ENCODE measurements around the gene DNAJC28. TPM values are rescaled to one million over a fixed set of nuclear protein-coding genes. Genes with fewer than 3 reads are reported as not detected.
"Not testable (repeated sequence)": the region's sequence is repeated elsewhere in the genome, so short reads cannot be mapped to it uniquely, and the experiment has no call there.

Gene DNAJC28
- total RNA-seq, 1 experiment from 2014 or later: 1.5 TPM

DNA sequence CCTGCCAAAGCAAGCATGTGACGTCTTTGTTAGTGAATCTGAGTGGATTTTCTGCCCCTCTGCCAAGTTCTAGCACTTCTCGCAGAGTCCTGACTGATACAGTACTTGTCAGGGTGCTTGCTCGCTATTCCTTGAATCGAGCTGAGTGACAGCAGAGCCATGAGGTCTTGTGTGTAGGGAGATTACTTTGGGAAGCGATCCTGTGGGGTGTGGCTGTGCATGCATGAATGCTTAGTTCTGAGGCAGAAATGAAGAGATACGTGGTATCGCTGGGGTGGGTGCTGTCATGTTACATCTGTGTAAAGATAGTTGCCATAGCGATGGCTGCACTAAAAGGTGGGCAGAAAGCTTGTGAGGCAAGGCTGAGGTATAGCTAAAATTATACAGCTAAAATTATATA is 19.3 kb upstream of the DNAJC28 start:
- DNase-seq (ENCODE audit: low read depth, low spot score) (no peak), ATAC-seq (no peak)
- in situ Hi-C loops (cut with HindIII; ENCODE audit: low pct_unique_long_range_greater_than_20kb, low sequenced_read_pairs) (no loop called here), intact Hi-C loops (cut with micrococcal nuclease; ENCODE audit: unreplicated experiment) (no loop called here)
- ChIA-PET POLR2A (no interaction called here), CTCF (no interaction called here)
- Histone ChIP-seq H3K4me1 (ENCODE audit: control insufficient read depth, insufficient read depth, low read length) (no peaks in the 10 kb centered on the region), H3K27me3 (ENCODE audit: control insufficient read depth, insufficient read depth, low read length) (no peaks in the 10 kb centered on the region), H3K9me3 (ENCODE audit: control insufficient read depth, insufficient read depth, low read depth, low read length) (no peaks in the 10 kb centered on the region), H3K4me3 (ENCODE audit: low read depth in 2 of 2, low read length in 2 of 2) (no peak overlapping the region), H3K27ac (ENCODE audit: low read length) (no peak overlapping the region), H3K36me3 (ENCODE audit: control insufficient read depth, insufficient read depth, low read length) (peaks cover 11% of the 10 kb centered on the region)
- TF ChIP-seq, protein P1, sequence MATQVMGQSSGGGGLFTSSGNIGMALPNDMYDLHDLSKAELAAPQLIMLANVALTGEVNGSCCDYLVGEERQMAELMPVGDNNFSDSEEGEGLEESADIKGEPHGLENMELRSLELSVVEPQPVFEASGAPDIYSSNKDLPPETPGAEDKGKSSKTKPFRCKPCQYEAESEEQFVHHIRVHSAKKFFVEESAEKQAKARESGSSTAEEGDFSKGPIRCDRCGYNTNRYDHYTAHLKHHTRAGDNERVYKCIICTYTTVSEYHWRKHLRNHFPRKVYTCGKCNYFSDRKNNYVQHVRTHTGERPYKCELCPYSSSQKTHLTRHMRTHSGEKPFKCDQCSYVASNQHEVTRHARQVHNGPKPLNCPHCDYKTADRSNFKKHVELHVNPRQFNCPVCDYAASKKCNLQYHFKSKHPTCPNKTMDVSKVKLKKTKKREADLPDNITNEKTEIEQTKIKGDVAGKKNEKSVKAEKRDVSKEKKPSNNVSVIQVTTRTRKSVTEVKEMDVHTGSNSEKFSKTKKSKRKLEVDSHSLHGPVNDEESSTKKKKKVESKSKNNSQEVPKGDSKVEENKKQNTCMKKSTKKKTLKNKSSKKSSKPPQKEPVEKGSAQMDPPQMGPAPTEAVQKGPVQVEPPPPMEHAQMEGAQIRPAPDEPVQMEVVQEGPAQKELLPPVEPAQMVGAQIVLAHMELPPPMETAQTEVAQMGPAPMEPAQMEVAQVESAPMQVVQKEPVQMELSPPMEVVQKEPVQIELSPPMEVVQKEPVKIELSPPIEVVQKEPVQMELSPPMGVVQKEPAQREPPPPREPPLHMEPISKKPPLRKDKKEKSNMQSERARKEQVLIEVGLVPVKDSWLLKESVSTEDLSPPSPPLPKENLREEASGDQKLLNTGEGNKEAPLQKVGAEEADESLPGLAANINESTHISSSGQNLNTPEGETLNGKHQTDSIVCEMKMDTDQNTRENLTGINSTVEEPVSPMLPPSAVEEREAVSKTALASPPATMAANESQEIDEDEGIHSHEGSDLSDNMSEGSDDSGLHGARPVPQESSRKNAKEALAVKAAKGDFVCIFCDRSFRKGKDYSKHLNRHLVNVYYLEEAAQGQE (IDR thresholded peaks at IDR 0.05; ENCODE audit: insufficient read depth in 1 of 2, low read depth in 2 of 2, low read length in 1 of 2): no peak
- TF ChIP-seq, protein P2, sequence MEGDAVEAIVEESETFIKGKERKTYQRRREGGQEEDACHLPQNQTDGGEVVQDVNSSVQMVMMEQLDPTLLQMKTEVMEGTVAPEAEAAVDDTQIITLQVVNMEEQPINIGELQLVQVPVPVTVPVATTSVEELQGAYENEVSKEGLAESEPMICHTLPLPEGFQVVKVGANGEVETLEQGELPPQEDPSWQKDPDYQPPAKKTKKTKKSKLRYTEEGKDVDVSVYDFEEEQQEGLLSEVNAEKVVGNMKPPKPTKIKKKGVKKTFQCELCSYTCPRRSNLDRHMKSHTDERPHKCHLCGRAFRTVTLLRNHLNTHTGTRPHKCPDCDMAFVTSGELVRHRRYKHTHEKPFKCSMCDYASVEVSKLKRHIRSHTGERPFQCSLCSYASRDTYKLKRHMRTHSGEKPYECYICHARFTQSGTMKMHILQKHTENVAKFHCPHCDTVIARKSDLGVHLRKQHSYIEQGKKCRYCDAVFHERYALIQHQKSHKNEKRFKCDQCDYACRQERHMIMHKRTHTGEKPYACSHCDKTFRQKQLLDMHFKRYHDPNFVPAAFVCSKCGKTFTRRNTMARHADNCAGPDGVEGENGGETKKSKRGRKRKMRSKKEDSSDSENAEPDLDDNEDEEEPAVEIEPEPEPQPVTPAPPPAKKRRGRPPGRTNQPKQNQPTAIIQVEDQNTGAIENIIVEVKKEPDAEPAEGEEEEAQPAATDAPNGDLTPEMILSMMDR (IDR thresholded peaks at IDR 0.05): no peak
- TF ChIP-seq TCF7L2 (IDR thresholded peaks at IDR 0.05; ENCODE audit: low read depth, low read length): no peak
- no peak for TF ChIP-seq POLR2AphosphoS5 (IDR thresholded peaks at IDR 0.05; ENCODE audit: low read depth, low read length)
- no peak for TF ChIP-seq SIN3A (IDR thresholded peaks at IDR 0.05; ENCODE audit: borderline replicate concordance, insufficient read depth, low read depth, low read length)
- BruUV-seq (replicated peaks): no TSS peak

DNA sequence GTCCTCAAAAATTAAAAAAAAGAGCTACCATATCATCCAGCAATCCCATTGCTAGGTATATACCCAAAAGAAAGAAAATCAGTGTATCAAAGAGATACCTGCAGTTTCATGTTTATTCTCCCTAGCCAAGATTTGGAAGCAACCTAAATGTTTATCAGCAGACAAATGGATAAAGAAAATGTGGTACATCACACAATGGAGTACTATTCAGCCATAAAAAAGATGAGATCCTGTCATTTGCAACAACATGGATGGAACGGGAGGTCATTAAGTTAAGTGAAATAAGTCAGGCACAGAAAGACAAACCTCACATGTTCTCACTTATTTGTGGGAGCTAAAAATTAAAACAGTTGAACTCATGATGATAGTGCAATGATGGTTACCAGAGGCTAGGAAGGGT is 15.5 kb upstream of the DNAJC28 start:
- H3K9me3 ChIP-seq (ENCODE audit: control insufficient read depth, insufficient read depth, low read depth, low read length); ATAC-seq; in situ Hi-C loops (cut with HindIII; ENCODE audit: low pct_unique_long_range_greater_than_20kb, low sequenced_read_pairs); H3K27ac ChIP-seq (ENCODE audit: low read length); H3K4me1 ChIP-seq (ENCODE audit: control insufficient read depth, insufficient read depth, low read length); DNase-seq (ENCODE audit: low read depth, low spot score); CTCF ChIA-PET; H3K4me3 ChIP-seq (ENCODE audit: low read depth in 2 of 2, low read length in 2 of 2); intact Hi-C loops (cut with micrococcal nuclease; ENCODE audit: unreplicated experiment); H3K27me3 ChIP-seq (ENCODE audit: control insufficient read depth, insufficient read depth, low read length); BruUV-seq (replicated peaks); POLR2A ChIA-PET: not testable (repeated sequence)
- peaks cover 13% of the 10 kb centered on the region for H3K36me3 ChIP-seq (ENCODE audit: control insufficient read depth, insufficient read depth, low read length)

DNA sequence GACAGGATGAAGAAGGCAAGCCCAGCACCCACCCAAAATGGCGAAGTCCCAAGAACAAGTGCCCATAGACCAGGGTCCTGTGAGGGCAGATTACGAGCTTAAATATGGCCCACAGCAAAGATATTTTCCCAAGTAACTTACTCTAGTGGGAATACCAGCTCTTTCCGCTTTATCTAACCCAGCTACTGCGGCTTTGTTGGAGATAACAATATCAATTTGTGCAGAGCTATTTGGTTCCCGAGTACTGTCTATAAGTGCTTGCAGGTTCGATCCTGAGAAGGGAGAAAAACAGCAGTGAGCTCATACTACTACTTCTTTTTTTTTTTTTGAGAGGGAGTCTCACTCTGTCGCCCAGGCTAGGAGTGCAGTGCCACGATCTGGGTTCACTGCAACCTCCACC is 14.3 kb upstream of the DNAJC28 start:
- POLR2A ChIA-PET: interaction anchor here (0.6 kb wide), 1 partner anchor 83 kb away, joined by 9 read pairs; no protein-coding TSS in a partner anchor
- Histone ChIP-seq H3K4me1 (ENCODE audit: control insufficient read depth, insufficient read depth, low read length) (no peaks in the 10 kb centered on the region), H3K9me3 (ENCODE audit: control insufficient read depth, insufficient read depth, low read depth, low read length) (no peaks in the 10 kb centered on the region), H3K36me3 (ENCODE audit: control insufficient read depth, insufficient read depth, low read length) (peaks cover 7% of the 10 kb centered on the region), H3K4me3 (ENCODE audit: low read depth in 2 of 2, low read length in 2 of 2) (no peak overlapping the region), H3K27me3 (ENCODE audit: control insufficient read depth, insufficient read depth, low read length) (no peaks in the 10 kb centered on the region), H3K27ac (ENCODE audit: low read length) (no peak overlapping the region)
- ATAC-seq: no peak
- intact Hi-C loops (cut with micrococcal nuclease; ENCODE audit: unreplicated experiment) (no loop called here), in situ Hi-C loops (cut with HindIII; ENCODE audit: low pct_unique_long_range_greater_than_20kb, low sequenced_read_pairs) (no loop called here)
- DNase-seq (ENCODE audit: low read depth, low spot score): no peak
- no TSS peak for BruUV-seq (replicated peaks)
- TF ChIP-seq TCF7L2 (IDR thresholded peaks at IDR 0.05; ENCODE audit: low read depth, low read length): no peak
- TF ChIP-seq SIN3A (IDR thresholded peaks at IDR 0.05; ENCODE audit: borderline replicate concordance, insufficient read depth, low read depth, low read length): no peak
- TF ChIP-seq, protein P1 (IDR thresholded peaks at IDR 0.05; ENCODE audit: insufficient read depth in 1 of 2, low read depth in 2 of 2, low read length in 1 of 2): no peak
- CTCF ChIA-PET: no interaction called here
